Neuron (in vitro differentiated cells): ENCODE data around the gene MSANTD1.

ENCODE experiments used
- H2AFZ ChIP-seq: one replicate; pipeline ENCODE4 v1.6.1; 2013; ENCODE audit warnings: low read depth, mild to moderate bottlenecking, inconsistent platforms, low read length, moderate library complexity
- H3K27me3 ChIP-seq: one replicate; pipeline ENCODE4 v1.6.1; 2013; ENCODE audit warnings: low read length; ENCODE audit not compliant: insufficient read depth
- H3K36me3 ChIP-seq: one replicate; pipeline ENCODE4 v1.6.1; 2013; ENCODE audit warnings: low read length; ENCODE audit not compliant: insufficient read depth
- H3K4me1 ChIP-seq: one replicate; pipeline ENCODE4 v1.6.1; 2013; ENCODE audit warnings: low read length; ENCODE audit not compliant: insufficient read depth
- H3K4me3 ChIP-seq: 2 replicates; pipeline ENCODE4 v1.5.1; 2013; ENCODE audit warnings: mild to moderate bottlenecking, low read length, moderate library complexity
- H3K9me3 ChIP-seq: one replicate; pipeline ENCODE4 v1.6.1; 2013; ENCODE audit warnings: low read length

The MSANTD1 gene

GRCh38 chr4:3261411-3262207 is 12.7 kb downstream of the MSANTD1 start:
- no peak overlapping the region for H3K4me3 ChIP-seq
- no peaks in the 10 kb centered on the region for H3K36me3 ChIP-seq
- no peaks in the 10 kb centered on the region for H3K27me3 ChIP-seq
- no peak overlapping the region for H2AFZ ChIP-seq
- peaks cover 3% of the 10 kb centered on the region for H3K9me3 ChIP-seq
- H3K4me1 ChIP-seq, result no peaks in the 10 kb centered on the region

GRCh38 chr4:3262208-3263052 is 13.5 kb downstream of the MSANTD1 start:
- H3K4me3 ChIP-seq, result no peak overlapping the region
- H3K36me3 ChIP-seq, result no peaks in the 10 kb centered on the region
- H3K27me3 ChIP-seq, result no peaks in the 10 kb centered on the region
- no peaks in the 10 kb centered on the region for H3K4me1 ChIP-seq
- H2AFZ ChIP-seq, result no peak overlapping the region
- H3K9me3 ChIP-seq, result peaks cover 3% of the 10 kb centered on the region

- Histone ChIP-seq H3K9me3 (peaks cover 3% of the 10 kb centered on the region), H3K4me3 (no peak overlapping the region), H3K4me1 (peaks cover 2% of the 10 kb centered on the region), H3K27me3 (no peaks in the 10 kb centered on the region), H2AFZ (no peak overlapping the region), H3K36me3 (no peaks in the 10 kb centered on the region)
These were observed 14.3 kb downstream of the MSANTD1 start for GRCh38 chr4:3263053-3263875.

GRCh38 chr4:3263876-3264193 is 14.9 kb downstream of the MSANTD1 start:
- Histone ChIP-seq H3K4me1 (peaks cover 2% of the 10 kb centered on the region), H3K27me3 (no peaks in the 10 kb centered on the region), H3K36me3 (no peaks in the 10 kb centered on the region), H3K9me3 (peaks cover 3% of the 10 kb centered on the region), H3K4me3 (no peak overlapping the region), H2AFZ (no peak overlapping the region)

GRCh38 chr4:3266076-3266475 is 17.1 kb downstream of the MSANTD1 start:
- no peaks in the 10 kb centered on the region for H3K9me3 ChIP-seq
- peaks cover 2% of the 10 kb centered on the region for H3K4me1 ChIP-seq
- H2AFZ ChIP-seq, result no peak overlapping the region

GRCh38 chr4:3267576-3268394 is 18.8 kb downstream of the MSANTD1 start:
- Histone ChIP-seq H2AFZ (no peak overlapping the region), H3K4me3 (no peak overlapping the region)

More at GRCh38 chr4:3266076-3266475, 17.1 kb downstream of the MSANTD1 start:
- H3K36me3 ChIP-seq, result no peaks in the 10 kb centered on the region
- no peaks in the 10 kb centered on the region for H3K27me3 ChIP-seq
- H3K4me3 ChIP-seq, result no peak overlapping the region

GRCh38 chr4:3268395-3269104 is 19.6 kb downstream of the MSANTD1 start:
- Histone ChIP-seq H3K9me3 (no peaks in the 10 kb centered on the region), H3K36me3 (no peaks in the 10 kb centered on the region), H3K4me3 (no peak overlapping the region), H2AFZ (no peak overlapping the region), H3K27me3 (no peaks in the 10 kb centered on the region), H3K4me1 (peaks cover 2% of the 10 kb centered on the region)

More at GRCh38 chr4:3267576-3268394, 18.8 kb downstream of the MSANTD1 start:
- Histone ChIP-seq H3K9me3 (no peaks in the 10 kb centered on the region), H3K36me3 (no peaks in the 10 kb centered on the region), H3K4me1 (peaks cover 2% of the 10 kb centered on the region), H3K27me3 (no peaks in the 10 kb centered on the region)

- Histone ChIP-seq H3K36me3 (no peaks in the 10 kb centered on the region), H3K4me1 (peaks cover 2% of the 10 kb centered on the region), H3K27me3 (no peaks in the 10 kb centered on the region), H2AFZ (no peak overlapping the region), H3K9me3 (no peaks in the 10 kb centered on the region), H3K4me3 (no peak overlapping the region)
These were observed 20.4 kb downstream of the MSANTD1 start for GRCh38 chr4:3269105-3269927.

- Histone ChIP-seq H3K36me3 (no peaks in the 10 kb centered on the region), H2AFZ (no peak overlapping the region), H3K9me3 (no peaks in the 10 kb centered on the region), H3K4me1 (peaks cover 2% of the 10 kb centered on the region), H3K27me3 (no peaks in the 10 kb centered on the region), H3K4me3 (no peak overlapping the region)
These were observed 21.1 kb downstream of the MSANTD1 start for GRCh38 chr4:3269991-3270611.

GRCh38 chr4:3271131-3271530 is 22.2 kb downstream of the MSANTD1 start:
- Histone ChIP-seq H3K27me3 (no peaks in the 10 kb centered on the region), H3K36me3 (no peaks in the 10 kb centered on the region), H2AFZ (no peak overlapping the region)

GRCh38 chr4:3276986-3277385 is 28.0 kb downstream of the MSANTD1 start:
- Histone ChIP-seq H2AFZ (no peak overlapping the region), H3K27me3 (no peaks in the 10 kb centered on the region), H3K4me3 (no peak overlapping the region), H3K9me3 (peaks cover 3% of the 10 kb centered on the region), H3K4me1 (no peaks in the 10 kb centered on the region), H3K36me3 (no peaks in the 10 kb centered on the region)

More at GRCh38 chr4:3271131-3271530, 22.2 kb downstream of the MSANTD1 start:
- no peaks in the 10 kb centered on the region for H3K9me3 ChIP-seq
- no peak overlapping the region for H3K4me3 ChIP-seq
- H3K4me1 ChIP-seq, result peaks cover 2% of the 10 kb centered on the region
